Measurements from ENCODE around the gene SDF4.
"Not testable (repeated sequence)": the region's sequence is repeated elsewhere in the genome, so short reads cannot be mapped to it uniquely, and the experiment has no call there.

Gene SDF4

DNA sequence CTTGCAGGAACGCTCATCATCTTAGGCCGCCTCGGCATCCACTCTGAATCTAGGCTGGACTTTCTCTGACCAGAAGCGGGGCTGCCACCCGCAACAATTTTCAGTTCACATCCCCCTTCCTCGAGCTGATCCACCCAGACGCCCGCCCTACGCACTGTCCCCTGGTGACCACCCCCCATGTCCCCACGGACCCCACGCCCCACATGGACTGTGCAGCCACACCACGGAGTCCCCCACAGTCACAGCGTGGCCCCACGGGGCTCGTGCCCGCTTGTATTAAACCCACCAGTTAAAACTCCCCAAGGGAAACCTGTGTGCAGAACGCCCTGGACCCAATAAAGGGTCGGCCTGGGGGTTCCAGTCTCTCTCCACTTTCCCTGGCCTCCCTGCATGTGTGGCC is 27.7 kb upstream of the SDF4 start:
- DNase-seq, result no peak

DNA sequence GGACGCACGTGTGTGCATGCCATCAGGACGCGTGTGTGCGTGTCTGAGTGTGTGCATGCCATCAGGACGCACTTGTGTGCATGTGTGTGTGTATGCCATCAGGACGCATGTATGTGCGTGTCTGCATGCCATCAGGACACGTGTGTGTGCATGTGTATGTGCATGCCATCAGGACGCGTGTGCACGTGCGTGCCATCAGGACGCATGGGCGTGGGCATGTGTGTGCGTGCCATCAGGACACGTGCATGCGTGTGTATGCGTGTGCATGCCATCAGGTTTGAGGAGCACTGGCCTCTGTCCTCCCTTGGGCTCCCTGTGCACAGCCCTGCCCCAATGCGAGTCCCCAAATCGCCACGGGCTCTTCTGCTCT is 27.3 kb upstream of the SDF4 start:
- no peak for DNase-seq

DNA sequence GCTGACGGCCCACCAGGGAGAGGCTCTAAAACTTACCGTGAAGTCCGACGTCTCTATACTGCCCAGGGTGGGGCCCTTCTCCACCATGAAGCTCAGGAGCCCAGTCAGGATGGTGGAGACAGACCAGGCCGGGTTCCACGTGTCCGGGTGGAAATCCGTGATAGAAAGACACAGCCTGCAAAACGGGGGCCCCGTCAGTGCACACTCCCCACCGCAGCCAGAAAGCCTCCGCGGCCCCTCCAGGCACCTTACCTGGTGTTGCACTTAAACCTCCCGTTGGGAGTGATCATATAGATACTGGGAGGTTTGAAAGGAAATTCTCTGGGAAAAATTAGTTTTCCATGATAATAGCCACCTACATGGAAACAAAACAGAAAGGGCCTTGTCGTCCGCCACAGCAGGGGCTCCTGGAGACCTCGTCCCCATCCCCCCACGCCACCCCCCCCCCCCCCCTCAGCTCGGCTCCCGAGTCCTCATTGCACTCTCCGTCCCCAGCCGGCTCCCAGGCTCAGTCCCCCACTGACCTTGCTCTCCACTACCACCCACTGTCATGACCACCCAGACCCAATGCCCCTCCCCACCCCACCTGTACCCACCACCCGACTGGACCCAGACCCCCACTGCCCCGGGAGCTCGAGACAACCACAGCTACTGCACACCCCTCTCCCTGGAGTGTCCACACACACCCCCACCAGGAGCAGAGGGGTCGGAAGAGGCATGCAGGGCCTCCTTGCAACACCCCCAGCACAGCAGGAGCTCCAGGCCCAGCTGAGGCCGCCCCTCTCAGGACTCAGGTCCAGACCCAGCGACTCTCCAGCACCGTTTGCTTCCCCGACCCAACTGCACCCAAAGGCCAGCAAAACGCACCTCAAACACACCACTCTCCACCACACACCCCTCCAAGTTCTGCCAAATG is 25.4 kb upstream of the SDF4 start:
- DNase-seq, result no peak

DNA sequence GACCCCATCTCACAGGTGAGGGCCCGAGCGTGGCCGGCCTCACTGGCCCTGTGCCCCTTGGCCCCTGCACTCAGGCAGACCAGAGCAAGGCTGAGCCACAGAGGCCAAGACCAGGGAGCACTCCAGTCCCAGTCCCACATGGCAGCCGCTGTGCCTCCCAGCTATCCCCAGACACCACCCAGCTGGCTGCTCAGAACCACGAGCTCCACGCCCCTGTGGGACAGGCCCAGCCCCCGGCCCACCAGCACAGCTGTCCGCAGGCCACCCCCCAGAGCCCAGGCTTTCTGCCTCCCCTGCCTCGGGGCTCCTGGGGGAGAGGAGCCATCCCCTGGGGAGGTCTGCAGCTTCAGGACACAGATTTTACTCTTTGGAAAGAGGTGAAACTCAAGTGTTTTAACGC is 23.8 kb upstream of the SDF4 start:
- no peak for DNase-seq

DNA sequence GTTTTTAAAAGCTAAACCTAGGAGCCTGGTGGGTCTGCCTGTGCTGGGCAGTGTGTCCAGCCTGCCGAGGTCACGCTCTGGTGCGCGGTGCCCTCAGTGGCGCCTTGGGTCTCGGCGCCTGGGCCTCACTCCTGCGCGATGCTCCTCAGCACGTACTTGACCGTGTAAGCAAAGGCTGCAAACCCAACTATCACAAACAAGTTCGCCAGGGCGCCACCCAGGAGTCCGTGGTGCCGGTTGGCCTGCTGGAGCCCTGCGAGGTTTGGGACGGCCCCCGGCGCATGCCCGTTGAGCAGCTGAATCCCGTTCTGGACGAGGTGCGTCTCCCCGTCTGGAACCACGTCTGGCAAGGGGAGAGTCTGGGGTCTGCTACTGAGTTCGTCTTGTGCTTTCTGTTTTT is 23.3 kb upstream of the SDF4 start:
- no peak for DNase-seq

DNA sequence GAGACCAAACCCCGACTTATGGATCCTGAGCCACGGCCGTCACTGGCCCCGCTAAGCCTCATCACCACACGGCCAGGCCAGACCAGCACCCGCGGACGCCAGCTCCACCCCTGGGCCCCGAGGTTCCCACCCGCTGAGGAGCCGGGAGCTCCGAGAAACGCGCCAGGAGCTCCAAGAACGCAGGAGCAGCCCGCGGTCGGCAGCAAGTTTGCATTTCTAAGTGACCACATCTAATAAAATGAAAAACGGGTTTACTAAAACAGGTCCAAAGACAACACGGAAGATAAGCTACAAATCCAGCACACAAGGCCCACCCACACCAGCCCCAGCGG is 22.8 kb upstream of the SDF4 start:
- DNase-seq, result no peak

DNA sequence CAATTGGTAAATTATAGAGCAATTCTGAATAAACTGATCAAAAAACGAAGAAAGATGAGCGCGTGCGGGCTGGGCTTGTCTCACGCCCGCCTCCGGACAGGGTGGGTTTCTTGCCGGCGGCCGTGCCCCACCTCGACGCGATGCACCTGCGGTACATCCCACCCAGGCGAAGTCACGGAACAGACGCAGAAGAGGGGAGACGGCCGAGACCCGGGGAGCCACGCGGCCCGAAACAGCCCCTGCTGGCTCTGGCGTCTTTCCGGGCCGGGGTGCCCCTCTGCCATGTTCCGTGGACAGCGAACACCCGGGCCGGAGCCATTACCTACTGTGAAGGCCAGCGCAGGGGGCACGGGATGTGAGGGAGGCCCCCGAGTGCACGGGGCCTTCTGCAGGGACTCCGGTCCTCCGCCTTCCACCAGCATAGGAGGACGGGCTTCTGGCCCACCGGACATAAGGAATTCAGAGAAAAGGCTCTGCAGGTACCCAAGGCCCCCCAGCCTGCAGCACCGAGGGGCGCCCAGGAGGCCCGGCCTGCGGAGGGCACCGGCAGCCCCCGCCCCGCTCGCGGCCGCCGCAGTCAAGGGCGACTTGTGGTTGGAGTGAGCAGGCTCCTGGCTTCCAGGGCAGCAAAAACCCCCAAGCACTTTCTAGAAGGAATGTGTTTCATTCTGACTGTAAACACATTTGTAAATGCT is 22.3 kb upstream of the SDF4 start:
- DNase-seq, result no peak

DNA sequence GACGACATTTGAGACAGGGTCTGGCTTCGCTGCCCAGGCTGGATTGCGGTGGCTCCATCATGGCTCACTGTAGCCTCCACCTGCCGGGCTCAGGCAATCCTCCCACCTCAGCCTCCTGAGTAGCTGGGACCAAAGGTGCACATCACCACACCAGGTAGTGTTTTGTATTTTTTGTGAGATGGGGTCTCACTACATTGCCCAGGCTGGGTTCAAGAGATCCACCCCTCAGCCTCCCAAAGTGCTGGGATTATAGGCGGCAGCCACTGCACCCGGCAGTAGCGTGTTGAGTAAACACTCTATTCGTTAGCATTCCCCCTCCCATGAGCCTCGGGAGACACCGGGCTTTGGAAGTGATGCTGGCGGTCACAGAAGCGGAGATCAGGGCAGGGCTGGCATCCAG is 21.5 kb upstream of the SDF4 start:
- DNase-seq, result no peak

DNA sequence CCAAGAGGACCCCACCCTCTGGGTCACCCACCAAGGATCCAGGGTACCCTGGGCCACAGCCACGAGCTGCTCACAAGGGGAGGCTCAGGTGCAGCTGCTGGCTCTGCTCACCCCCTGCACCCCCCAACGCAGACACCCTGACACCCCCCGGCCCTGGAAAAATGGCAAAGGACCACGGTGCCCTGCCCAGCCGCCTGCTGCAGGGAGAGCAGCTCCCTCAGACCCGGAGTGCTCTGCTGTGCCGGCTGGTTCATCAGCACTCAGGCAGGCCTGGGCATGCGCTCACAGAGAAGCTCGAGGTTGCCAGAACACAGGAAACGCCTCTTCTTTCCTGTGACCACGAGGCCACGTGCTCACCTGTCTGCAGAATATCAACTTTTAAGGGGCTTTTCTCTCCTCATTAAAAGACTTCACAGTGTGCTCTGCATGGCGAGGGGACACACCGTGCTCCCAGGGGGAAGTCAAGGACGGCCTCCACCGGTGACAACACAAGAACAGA is 19.0 kb upstream of the SDF4 start:
- DNase-seq, result no peak

DNA sequence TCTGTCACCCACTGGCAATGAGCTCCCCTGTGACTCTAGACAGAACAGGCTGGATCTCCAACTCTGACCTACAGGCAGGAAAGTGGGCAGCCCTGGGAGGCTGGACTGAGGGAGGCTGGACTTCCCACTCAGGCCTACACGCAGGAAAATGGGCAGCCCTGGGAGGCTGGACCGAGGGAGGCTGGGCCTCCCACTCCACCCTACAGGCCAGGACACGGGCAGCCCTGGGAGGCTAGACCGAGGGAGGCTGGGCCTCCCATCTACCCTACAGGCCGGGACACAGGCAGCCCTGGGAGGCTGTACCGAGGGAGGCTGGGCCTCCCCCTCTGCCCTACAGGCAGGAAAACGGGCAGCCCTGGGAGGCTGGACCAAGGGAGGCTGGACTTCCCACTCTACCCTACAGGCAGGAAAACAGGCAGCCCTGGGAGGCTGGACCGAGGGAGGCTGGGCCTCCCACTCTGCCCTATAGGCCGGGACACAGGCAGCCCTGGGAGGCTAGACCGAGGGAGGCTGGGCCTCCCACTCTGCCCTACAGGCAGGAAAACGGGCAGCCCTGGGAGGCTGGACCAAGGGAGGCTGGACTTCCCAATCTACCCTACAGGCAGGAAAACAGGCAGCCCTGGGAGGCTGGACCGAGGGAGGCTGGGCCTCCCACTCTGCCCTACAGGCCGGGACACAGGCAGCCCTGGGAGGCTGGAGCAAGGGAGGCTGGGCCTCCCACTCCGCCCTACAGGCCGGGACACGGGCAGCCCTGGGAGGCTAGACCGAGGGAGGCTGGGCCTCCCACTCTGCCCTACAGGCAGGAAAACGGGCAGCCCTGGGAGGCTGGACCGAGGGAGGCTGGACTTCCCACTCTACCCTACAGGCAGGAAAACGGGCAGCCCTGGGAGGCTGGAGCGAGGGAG is 16.5 kb upstream of the SDF4 start:
- not testable (repeated sequence) for DNase-seq

DNA sequence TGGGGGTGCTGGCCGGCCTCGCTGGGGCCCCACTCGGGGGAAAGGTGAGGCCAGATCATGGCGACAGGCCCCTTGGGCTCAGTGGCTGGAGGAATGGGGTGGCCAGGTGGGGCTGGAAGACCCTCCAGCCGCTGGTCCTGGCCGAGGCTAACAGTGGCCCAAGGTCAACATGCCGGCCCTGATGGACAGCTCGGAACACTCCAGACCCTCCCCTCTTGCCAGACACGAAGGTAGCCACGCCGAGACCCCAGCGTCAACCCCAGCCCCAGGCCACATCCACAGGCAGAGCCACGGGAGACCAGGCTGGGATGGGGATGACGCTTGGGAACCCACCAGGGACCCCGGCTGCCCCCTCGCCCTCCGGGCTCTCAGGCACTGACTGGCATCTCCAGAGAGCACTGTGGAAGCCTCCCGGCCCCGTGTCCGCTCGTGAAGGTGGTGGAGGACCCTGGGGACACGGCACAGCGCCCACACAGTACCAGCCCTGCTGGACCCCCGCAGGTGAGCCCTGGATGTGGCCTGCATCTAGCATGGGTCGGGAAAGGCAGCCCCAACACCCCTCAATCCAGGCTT is 15.6 kb upstream of the SDF4 start:
- no peak for DNase-seq

DNA sequence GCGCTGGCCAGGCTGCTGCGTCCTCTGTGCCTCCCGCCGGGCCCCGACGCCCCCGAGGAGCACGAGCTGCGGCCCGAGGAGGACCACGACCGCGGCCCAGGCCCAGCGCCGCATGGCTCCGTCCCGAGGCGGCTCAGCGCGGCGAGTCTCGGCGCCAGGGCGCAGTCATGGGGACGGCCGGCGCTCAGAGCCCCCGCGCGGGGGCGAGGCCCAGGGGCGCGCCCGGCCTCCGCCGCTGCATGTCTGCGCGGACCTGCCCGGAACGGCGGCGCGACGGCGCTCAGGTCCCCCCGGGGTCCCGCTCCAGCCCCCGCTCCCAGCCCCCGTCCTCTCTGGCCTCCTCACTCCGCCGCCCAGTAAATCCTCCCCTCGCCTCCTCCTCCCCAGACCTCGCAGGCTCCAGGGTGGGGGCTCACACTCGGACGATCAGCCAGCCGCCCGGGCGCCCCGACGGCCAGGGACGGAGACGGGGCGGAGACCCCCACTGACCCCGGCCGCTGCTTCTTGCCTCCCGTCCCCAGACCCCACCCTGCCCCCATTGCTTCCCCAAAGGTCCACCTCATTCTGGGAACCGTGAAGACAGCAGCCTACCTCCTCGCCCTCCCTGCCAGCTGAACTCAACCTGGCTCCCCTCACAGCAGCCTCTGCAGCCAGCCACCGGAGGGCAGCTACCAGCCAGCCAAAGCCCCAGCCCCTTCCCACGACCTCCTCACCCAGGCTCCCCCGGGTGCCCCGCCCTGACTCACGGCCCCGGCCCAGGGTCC is 15.0 kb upstream of the SDF4 start, which contains the start of gene C1QTNF12:
TSS of gene C1QTNF12 (minus strand) at position 146 of the 764 bp plus-strand sequence. CDS start at position 114, 32 bp downstream.
- DNase-seq, result no peak

DNA sequence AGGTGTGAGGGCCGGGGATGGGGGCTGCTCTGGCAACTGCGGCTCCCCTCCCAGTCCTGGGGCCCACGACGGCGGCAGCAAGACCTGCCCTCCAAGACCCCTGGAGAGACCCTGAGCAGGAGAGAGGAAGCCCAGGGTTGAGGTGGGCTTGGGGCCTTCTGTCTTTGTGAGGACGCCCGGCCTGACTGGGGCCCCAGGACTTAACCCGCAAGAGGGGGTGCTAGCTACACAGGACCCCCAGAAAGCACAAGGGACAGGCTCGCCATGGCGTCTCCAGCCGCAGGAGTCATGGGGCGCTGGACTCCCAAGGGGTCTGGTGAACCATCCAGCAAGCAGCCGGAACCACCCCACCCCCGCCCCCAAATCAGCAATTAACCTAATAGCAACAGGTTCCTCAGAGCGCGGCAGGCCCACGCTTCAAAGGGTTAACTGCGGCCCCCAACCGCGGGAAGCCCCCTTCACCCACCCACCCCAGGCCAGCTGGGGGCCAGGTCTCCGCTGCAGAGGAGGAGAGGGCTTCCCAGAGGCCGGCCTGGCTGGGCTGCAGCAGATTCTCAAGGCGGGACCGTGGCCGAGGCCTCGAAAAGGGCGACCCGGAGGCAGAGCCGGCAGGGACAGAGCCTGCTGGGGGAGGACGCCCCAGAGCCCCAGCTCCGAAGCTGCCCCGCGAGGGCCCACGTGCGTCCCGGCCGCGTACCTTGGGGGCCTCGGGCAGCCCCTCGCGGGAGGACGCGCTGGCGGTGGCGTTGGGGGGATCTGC is 14.2 kb upstream of the SDF4 start:
- DNase-seq, result no peak

DNA sequence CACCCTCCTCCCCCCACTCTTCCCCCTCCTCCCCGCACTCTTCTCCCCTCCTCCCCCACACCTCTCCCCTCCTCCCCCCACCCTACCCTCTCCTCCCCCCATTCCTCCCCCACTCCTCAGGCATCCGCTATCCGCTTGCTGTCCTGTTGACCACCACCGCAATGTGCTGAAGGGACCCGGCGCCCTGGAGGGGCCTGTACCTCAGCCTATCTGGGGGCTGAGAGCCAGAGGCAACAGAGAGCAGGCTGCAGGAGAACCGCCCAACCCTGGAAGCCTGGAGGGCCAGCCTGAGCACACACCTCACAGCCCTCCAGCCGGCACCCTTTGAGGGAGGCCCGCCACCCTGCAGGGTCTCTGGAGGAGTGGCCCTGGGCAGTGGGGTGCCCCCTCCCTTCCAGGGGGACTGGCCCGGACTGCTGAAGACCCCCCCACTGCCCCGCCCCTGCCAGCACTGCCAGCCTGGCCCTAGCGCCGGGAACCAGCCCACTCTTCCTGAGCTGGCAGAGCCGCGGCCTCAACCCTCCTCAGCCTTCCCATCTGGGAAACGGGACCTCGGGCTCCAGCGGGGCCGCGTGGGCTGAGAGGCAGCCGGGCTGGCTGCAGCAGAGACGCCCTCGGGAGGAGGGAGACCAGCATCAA is 13.5 kb upstream of the SDF4 start:
- DNase-seq, result no peak

DNA sequence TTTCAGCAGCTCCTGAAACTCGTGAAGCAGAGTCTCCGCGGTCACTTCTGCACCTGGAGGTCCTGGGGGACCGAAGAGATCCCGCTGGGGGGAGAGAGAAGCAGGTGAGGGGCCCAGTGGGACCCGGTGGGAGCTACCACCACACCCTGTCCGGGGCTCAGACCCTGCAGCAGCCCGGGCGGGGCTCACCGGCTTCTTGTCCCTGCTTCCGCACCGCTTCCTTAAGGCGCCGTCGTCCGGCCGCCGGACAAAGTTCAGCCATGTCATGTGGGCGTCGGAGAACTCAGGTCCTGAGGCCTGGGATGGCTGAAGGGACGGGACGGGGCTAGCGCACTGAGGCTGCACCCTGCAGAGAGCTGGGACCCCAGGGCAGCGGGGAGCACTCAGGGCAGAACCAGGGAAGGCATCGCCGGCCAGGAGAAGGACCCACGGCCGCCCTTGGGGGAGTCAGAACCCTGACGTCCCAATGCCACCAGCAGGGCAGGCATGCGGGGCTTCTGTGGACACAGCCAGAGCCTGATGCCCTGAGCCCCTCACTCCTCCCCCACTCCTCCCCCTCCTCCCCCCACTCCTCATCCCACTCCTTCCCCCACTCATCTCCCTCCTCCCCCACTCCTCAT is 12.5 kb upstream of the SDF4 start:
- DNase-seq, result no peak

DNA sequence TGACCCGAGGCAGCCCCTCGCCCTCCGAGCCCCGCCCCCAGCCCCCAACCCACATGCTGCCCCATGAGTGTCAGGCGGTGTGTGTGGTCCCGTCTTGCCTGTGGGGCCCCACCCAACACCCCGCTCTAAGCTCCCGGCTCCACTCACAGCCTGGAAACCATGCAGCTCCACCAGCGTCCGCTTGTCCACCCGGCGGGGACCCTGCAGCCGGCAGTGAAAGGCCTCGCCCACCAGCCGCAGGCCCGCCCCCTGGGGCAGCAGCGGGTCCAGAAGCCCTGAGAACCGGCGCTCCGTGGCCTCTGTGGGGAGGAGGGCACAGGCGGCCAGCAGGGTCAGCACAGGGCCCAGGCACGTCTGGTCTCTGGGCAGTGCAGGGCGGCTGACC is 12.0 kb upstream of the SDF4 start:
- no peak for DNase-seq

DNA sequence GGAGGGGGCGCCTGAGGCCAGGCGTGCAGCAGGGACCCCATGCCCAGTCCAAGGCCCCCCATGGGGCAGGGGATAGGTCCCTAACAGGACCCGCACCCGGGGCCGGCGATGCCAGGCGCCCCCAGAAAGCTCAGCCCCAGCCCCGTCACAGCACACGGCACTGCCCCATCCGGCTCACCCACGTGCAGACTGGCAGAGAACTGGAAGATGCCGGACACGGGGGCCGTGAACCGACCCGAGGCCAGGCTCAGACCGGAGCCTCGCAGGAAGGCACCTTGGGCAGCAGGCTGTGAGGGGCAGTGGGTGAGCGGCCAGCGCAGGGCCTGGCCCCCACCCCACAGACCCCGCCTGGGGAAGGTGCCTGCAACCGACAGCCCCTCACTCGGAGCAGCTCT is 11.5 kb upstream of the SDF4 start:
- no peak for DNase-seq

DNA sequence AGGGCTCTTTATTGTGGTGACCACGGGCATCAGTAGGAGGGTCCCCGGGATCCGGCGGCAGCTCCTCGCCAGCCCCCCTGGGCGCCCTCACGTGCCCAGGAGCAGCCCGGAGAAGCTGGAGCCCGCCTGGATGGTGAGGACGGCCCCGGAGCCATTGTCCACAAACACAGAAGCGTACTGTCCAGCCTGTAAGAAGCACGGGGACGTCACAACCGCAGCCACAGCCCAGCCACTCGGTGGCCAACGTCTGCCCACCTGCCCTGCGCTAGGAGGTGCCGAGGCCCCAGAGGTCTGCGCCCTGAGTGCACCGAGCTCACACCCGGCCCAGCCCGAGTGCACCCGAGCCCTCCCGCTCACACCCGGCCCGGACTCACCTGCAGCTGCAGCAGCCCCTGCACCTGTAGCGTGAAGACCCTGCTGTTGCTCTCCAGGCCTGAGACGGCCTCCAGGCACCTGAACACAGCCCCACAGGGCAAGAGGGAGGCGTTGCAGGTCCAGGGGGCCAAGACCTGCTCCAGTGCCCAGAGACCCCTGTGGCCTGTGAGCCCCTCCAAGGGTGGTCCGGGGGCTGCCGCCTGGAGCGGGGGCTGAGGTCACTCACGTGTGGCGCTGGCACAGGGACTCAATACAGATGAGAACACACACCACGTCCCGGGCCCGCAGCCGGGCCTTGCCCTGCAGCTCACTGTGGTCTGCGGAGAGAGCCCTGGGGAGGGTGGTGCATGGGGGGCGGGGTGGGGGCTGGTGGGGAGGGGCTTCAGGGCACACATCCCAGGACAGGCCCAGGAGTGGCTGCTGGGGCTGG is 10.9 kb upstream of the SDF4 start:
- no peak for DNase-seq

DNA sequence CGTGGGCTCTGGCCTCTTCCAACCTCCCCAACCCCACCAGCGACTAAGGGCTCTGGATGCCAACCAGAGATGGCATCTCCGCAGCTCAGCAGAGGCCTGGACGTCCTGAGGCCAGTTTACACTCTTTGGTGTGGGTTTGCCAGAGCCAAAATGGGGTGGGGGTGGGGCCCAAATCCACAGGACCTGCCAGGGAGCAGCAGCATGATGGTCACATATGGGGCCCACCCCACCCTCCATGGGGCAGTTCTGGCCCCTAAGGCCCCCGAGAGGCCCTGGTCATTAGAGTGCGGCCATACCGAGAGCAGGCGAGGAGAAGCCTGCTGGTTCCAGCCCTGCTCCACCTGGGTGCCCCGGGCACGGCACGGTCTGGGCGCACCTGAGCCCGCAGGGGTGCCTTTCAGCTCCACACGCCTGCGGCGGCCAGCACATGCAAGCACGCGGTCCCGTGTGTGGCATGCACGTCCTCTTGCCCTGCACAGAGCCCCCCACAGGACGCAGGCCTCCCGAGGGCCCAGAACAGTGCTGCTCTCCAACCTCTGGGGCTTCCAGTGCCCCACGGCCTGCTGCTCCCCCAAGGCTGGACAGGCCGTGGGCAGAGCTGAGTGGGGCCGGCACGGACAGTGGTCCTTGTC is 9.9 kb upstream of the SDF4 start:
- DNase-seq, result no peak
